KMS-11 (cell line): Measurements from ENCODE around the gene OR1J4.

Experiments
- H2AFZ ChIP-seq: fragments of 200-600 bp; sonication (generic); 2 replicates; pipeline ENCODE4 v1.6.1; 2016; ENCODE audit warnings: antibody characterized with exemption, mixed run types, low read depth
- H3K27ac ChIP-seq: fragments of 200-600 bp; sonication (generic); 2 replicates; pipeline ENCODE4 v1.6.1; 2016; ENCODE audit warnings: mild to moderate bottlenecking, mixed run types
- H3K27me3 ChIP-seq: fragments of 200-600 bp; sonication (generic); 2 replicates; pipeline ENCODE4 v1.6.1; 2017; ENCODE audit warnings: mild to moderate bottlenecking, low read depth, mixed run types, moderate library complexity; ENCODE audit not compliant: insufficient read depth
- H3K36me3 ChIP-seq: fragments of 200-600 bp; sonication (generic); 2 replicates; pipeline ENCODE4 v1.6.1; 2017; ENCODE audit warnings: mild to moderate bottlenecking, mixed run types; ENCODE audit not compliant: insufficient read depth
- H3K4me1 ChIP-seq: fragments of 200-600 bp; sonication (generic); 2 replicates; pipeline ENCODE4 v1.6.1; 2016; ENCODE audit warnings: mild to moderate bottlenecking, low read depth, mixed run types; ENCODE audit not compliant: poor library complexity, severe bottlenecking
- H3K4me2 ChIP-seq: fragments of 200-600 bp; sonication (generic); 2 replicates; pipeline ENCODE4 v1.7.0; 2016; ENCODE audit warnings: mild to moderate bottlenecking, mixed run types
- H3K4me3 ChIP-seq: fragments of 200-600 bp; sonication (generic); IDR thresholded peaks from 2 replicates; pipeline ENCODE4 v1.6.1; 2017; ENCODE audit warnings: low read depth, low read length, mixed read lengths; ENCODE audit not compliant: insufficient read depth
- H3K79me2 ChIP-seq: fragments of 200-600 bp; sonication (generic); 2 replicates; pipeline ENCODE4 v1.6.1; 2016; ENCODE audit warnings: low read depth, mixed run types; ENCODE audit not compliant: insufficient read depth
- H3K9ac ChIP-seq: fragments of 200-600 bp; sonication (generic); 2 replicates; pipeline ENCODE4 v1.6.1; 2016; ENCODE audit warnings: mild to moderate bottlenecking, mixed run types
- H4K20me1 ChIP-seq: fragments of 200-600 bp; sonication (generic); 2 replicates; pipeline ENCODE4 v1.6.1; 2016; ENCODE audit warnings: mild to moderate bottlenecking, mixed run types; ENCODE audit not compliant: insufficient read depth
- TF ChIP-seq, protein P1 (sequence below): fragments of 200-600 bp; sonication (generic); conservative IDR thresholded peaks from 2 replicates; pipeline ENCODE4 v1.6.1; 2017; ENCODE audit warnings: low read depth, mild to moderate bottlenecking, antibody characterized with exemption, low read length, moderate library complexity, mixed read lengths

Gene OR1J4

GRCh38 chr9:122538757-122539156 is 19.8 kb downstream of the OR1J4 start:
- Histone ChIP-seq H2AFZ (no peak overlapping the region), H4K20me1 (no peaks in the 10 kb centered on the region), H3K4me2 (no peak overlapping the region), H3K9ac (no peak overlapping the region), H3K79me2 (no peaks in the 10 kb centered on the region), H3K27me3 (no peaks in the 10 kb centered on the region), H3K27ac (no peak overlapping the region), H3K4me1 (no peaks in the 10 kb centered on the region), H3K36me3 (no peaks in the 10 kb centered on the region), H3K4me3 (no peak overlapping the region)
- TF ChIP-seq, protein P1, sequence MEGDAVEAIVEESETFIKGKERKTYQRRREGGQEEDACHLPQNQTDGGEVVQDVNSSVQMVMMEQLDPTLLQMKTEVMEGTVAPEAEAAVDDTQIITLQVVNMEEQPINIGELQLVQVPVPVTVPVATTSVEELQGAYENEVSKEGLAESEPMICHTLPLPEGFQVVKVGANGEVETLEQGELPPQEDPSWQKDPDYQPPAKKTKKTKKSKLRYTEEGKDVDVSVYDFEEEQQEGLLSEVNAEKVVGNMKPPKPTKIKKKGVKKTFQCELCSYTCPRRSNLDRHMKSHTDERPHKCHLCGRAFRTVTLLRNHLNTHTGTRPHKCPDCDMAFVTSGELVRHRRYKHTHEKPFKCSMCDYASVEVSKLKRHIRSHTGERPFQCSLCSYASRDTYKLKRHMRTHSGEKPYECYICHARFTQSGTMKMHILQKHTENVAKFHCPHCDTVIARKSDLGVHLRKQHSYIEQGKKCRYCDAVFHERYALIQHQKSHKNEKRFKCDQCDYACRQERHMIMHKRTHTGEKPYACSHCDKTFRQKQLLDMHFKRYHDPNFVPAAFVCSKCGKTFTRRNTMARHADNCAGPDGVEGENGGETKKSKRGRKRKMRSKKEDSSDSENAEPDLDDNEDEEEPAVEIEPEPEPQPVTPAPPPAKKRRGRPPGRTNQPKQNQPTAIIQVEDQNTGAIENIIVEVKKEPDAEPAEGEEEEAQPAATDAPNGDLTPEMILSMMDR = no peak

GRCh38 chr9:122546196-122546595 is 27.3 kb downstream of the OR1J4 start:
- Histone ChIP-seq H2AFZ (no peak overlapping the region), H3K27me3 (no peaks in the 10 kb centered on the region), H3K79me2 (no peaks in the 10 kb centered on the region), H3K36me3 (no peaks in the 10 kb centered on the region), H3K9ac (no peak overlapping the region), H3K4me1 (no peaks in the 10 kb centered on the region), H3K4me3 (no peak overlapping the region), H3K27ac (no peak overlapping the region), H3K4me2 (no peak overlapping the region), H4K20me1 (no peaks in the 10 kb centered on the region)
- TF ChIP-seq, protein P1 = no peak

GRCh38 chr9:122551371-122551770 is 32.4 kb downstream of the OR1J4 start:
- no peak overlapping the region for H3K4me2 ChIP-seq
- H3K79me2 ChIP-seq = no peaks in the 10 kb centered on the region
- no peaks in the 10 kb centered on the region for H3K36me3 ChIP-seq
- no peak overlapping the region for H2AFZ ChIP-seq
- H3K4me3 ChIP-seq = no peak overlapping the region
- no peak overlapping the region for H3K27ac ChIP-seq
- H3K4me1 ChIP-seq = no peaks in the 10 kb centered on the region
- no peaks in the 10 kb centered on the region for H4K20me1 ChIP-seq
- no peaks in the 10 kb centered on the region for H3K27me3 ChIP-seq
- no peak overlapping the region for H3K9ac ChIP-seq
- TF ChIP-seq, protein P1 = no peak

DNA sequence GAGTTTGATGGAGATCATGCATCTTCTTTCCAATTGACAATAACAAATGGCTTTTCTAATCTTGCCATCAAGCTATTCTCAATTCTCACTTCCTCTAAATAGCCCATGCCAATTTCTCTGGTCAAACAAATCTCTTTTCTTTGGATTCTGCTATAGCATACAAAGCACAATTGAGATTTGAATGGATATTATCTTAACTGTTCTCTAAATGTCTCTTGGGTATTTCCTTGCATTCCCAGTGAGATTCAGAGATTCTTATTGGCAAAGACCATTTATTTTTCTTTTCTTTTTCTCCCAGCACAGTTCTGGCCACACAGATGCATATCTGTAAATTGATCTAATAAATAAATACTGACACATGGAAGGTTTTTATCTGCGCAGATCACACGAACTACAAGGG is 33.9 kb downstream of the OR1J4 start, which contains the start of gene OR1N2:
TSS of gene OR1N2 (plus strand) at position 301 of the 400 bp plus-strand sequence. CDS start 100 bp downstream, outside the sequence.
- H2AFZ ChIP-seq = no peak within 1 kb of the TSS
- no peak within 1 kb of the TSS for H3K4me3 ChIP-seq
- H3K4me1 ChIP-seq = no peaks in the 10 kb centered on the region
- no peak within 1 kb of the TSS for H3K9ac ChIP-seq
- no peaks in the 10 kb centered on the region for H4K20me1 ChIP-seq
- no peaks in the 10 kb centered on the region for H3K36me3 ChIP-seq
- no peaks in the 10 kb centered on the region for H3K27me3 ChIP-seq
- H3K4me2 ChIP-seq = no peak within 1 kb of the TSS
- no peaks in the 10 kb centered on the region for H3K79me2 ChIP-seq
- no peak within 1 kb of the TSS for H3K27ac ChIP-seq
- TF ChIP-seq, protein P1 = no peak
